GM23338 (cell line): ENCODE data around the gene CNOT8. TPM values are rescaled to one million over a fixed set of nuclear protein-coding genes. Genes with fewer than 3 reads are reported as not detected.

Source experiments
- ATAC-seq: fragments of 200-7000 bp; cut with Tn5 transposase; 3 replicates; pipeline ENCODE4 v1.9.1; 2020
- DNase-seq: peaks from one replicate; pipeline ENCODE4 v3.0.0-alpha.2; 2015; ENCODE audit warnings: low spot score
- H2AFZ ChIP-seq: fragments of 200-600 bp; sonication (generic); 2 replicates; pipeline ENCODE4 v1.8.0; 2016; ENCODE audit warnings: antibody characterized with exemption, mild to moderate bottlenecking, moderate library complexity
- H3F3A ChIP-seq: fragments of 200-600 bp; sonication (generic); replicated peaks from 2 replicates; pipeline ENCODE4 v1.8.0; 2017; ENCODE audit warnings: antibody characterized with exemption, mixed run types, low read depth
- H3K27ac ChIP-seq: fragments of 200-600 bp; sonication (generic); 2 replicates; pipeline ENCODE4 v1.6.1; 2016; ENCODE audit warnings: low read depth
- H3K27me3 ChIP-seq: fragments of 200-600 bp; sonication (generic); 2 replicates; pipeline ENCODE4 v1.8.0; 2016; ENCODE audit warnings: mild to moderate bottlenecking, mixed run types, moderate library complexity; ENCODE audit not compliant: insufficient read depth
- H3K36me3 ChIP-seq: fragments of 200-600 bp; sonication (generic); 2 replicates; pipeline ENCODE4 v1.8.0; 2016; ENCODE audit warnings: mild to moderate bottlenecking; ENCODE audit not compliant: insufficient read depth
- H3K4me1 ChIP-seq: fragments of 200-600 bp; sonication (generic); 2 replicates; pipeline ENCODE4 v1.8.0; 2016; ENCODE audit warnings: mild to moderate bottlenecking, moderate library complexity; ENCODE audit not compliant: insufficient read depth
- H3K4me2 ChIP-seq: fragments of 200-600 bp; sonication (generic); 2 replicates; pipeline ENCODE4 v1.7.1; 2017; ENCODE audit warnings: mixed run types
- H3K4me3 ChIP-seq: fragments of 200-600 bp; sonication (generic); 2 replicates; pipeline ENCODE4 v1.6.1; 2016; ENCODE audit warnings: mixed run types
- H3K79me2 ChIP-seq: fragments of 200-600 bp; sonication (generic); replicated peaks from 2 replicates; pipeline ENCODE4 v1.8.0; 2017; ENCODE audit warnings: mild to moderate bottlenecking; ENCODE audit not compliant: insufficient read depth
- H3K9me2 ChIP-seq: fragments of 200-600 bp; sonication (generic); 2 replicates; pipeline ENCODE4 v1.8.0; 2017; ENCODE audit not compliant: insufficient read depth
- H4K20me1 ChIP-seq: fragments of 200-600 bp; sonication (generic); replicated peaks from 2 replicates; pipeline ENCODE4 v1.8.0; 2017; ENCODE audit warnings: mild to moderate bottlenecking; ENCODE audit not compliant: insufficient read depth
- H3K27ac Mint-ChIP-seq: 2 replicates; pipeline ENCODE4 v1.8.0; 2020; ENCODE audit warnings: inconsistent platforms, mild to moderate bottlenecking, moderate library complexity, mixed read lengths
- H3K27me3 Mint-ChIP-seq: 3 replicates; pipeline ENCODE4 v1.8.0; 2022; ENCODE audit warnings: low read depth, mild to moderate bottlenecking, moderate library complexity, mixed read lengths, inconsistent platforms; ENCODE audit not compliant: insufficient read depth, poor library complexity
- H3K36me3 Mint-ChIP-seq: 3 replicates; pipeline ENCODE4 v1.8.0; 2021; ENCODE audit warnings: low read depth, mild to moderate bottlenecking, inconsistent platforms, moderate library complexity, mixed read lengths
- H3K4me1 Mint-ChIP-seq: 3 replicates; pipeline ENCODE4 v1.8.0; 2020; ENCODE audit warnings: mild to moderate bottlenecking, inconsistent platforms, mixed read lengths
- H3K4me3 Mint-ChIP-seq: 3 replicates; pipeline ENCODE4 v1.8.0; 2021; ENCODE audit warnings: moderate library complexity, mild to moderate bottlenecking, inconsistent platforms, mixed read lengths
- H3K9me3 Mint-ChIP-seq: 3 replicates; pipeline ENCODE4 v1.8.0; 2020; ENCODE audit warnings: moderate library complexity, mild to moderate bottlenecking, inconsistent platforms, mixed read lengths
- CTCF ChIP-seq, 2 experiments: fragments of 200-600 bp in 1 of 2; sonication (generic) in 1 of 2; conservative IDR thresholded peaks; 2 replicates each; pipeline versions ENCODE4 v1.5.1 to v1.6.1; 2016 to 2017; ENCODE audit warnings: antibody characterized with exemption in 2 of 2, low read depth in 2 of 2, mild to moderate bottlenecking in 2 of 2, moderate library complexity in 1 of 2
- ETS1 ChIP-seq: IDR thresholded peaks from 2 replicates; pipeline ENCODE4 v1.6.1; 2016; ENCODE audit warnings: antibody characterized with exemption
- EZH2 ChIP-seq: fragments of 200-600 bp; sonication (generic); IDR thresholded peaks from one replicate; pipeline ENCODE4 v1.8.0; 2017; ENCODE audit warnings: antibody characterized with exemption, mild to moderate bottlenecking, low read depth; ENCODE audit not compliant: unreplicated experiment
- EZH2phosphoT487 ChIP-seq: fragments of 200-600 bp; sonication (generic); IDR thresholded peaks from one replicate; pipeline ENCODE4 v1.8.1; 2018; ENCODE audit warnings: antibody characterized with exemption; ENCODE audit not compliant: unreplicated experiment
- NANOG ChIP-seq: IDR thresholded peaks from 2 replicates; pipeline ENCODE4 v1.6.1; 2016; ENCODE audit warnings: antibody characterized with exemption, borderline replicate concordance
- REST ChIP-seq: IDR thresholded peaks from one replicate; pipeline ENCODE4 v1.6.1; 2018; ENCODE audit warnings: antibody characterized with exemption; ENCODE audit not compliant: unreplicated experiment
- STAT1 ChIP-seq: IDR thresholded peaks from one replicate; pipeline ENCODE4 v1.6.1; 2016; ENCODE audit warnings: antibody characterized with exemption; ENCODE audit not compliant: unreplicated experiment
- ZNF114 ChIP-seq: fragments of 250-450 bp; sonication (Bioruptor Pico); IDR thresholded peaks from 2 replicates; pipeline ENCODE4 v1.5.0; 2020; ENCODE audit warnings: mild to moderate bottlenecking, moderate library complexity
- ZNF331 ChIP-seq: fragments of 250-450 bp; sonication (Bioruptor Pico); IDR thresholded peaks from 2 replicates; pipeline ENCODE4 v1.5.0; 2020; ENCODE audit warnings: low read depth, mild to moderate bottlenecking, moderate library complexity
- polyA plus RNA-seq: library from polyadenylated mRNA; unstranded; fragments of >200 nt; fragmentation: Nextera tagmentation; extraction: Ambion mirVana; gene quantifications from 2 replicates; pipeline ENCODE4 v1.2.1, GENCODE V29; 2016
- total RNA-seq: library from RNA; depleted of rRNA; stranded (reverse); fragments of >200 nt; shearing (Covaris generic); gene quantifications from 2 replicates; pipeline ENCODE4 v1.2.3, GENCODE V29; 2014

CNOT8 gene
- total and polyA plus RNA-seq, 2 experiments from 2014 or later = 31.2 to 77.7 TPM

- Histone ChIP-seq H3K9me2 (no peaks in the 10 kb centered on the region), H3F3A (peaks cover 26% of the 10 kb centered on the region), H3K27me3 (no peaks in the 10 kb centered on the region), H3K27ac (no peak overlapping the region), H2AFZ (no peak overlapping the region), H4K20me1 (peaks cover 46% of the 10 kb centered on the region), H3K4me1 (no peaks in the 10 kb centered on the region), H3K4me2 (no peak overlapping the region), H3K36me3 (peaks cover 66% of the 10 kb centered on the region), H3K79me2 (peaks cover 17% of the 10 kb centered on the region; the same call in 1 of the 2 replicates), H3K4me3 (no peak overlapping the region)
- peaks cover 26% of the 10 kb centered on the region for H3K4me1 Mint-ChIP-seq
- H3K9me3 Mint-ChIP-seq = no peaks in the 10 kb centered on the region; the same call in 2 of the 3 replicates
- no peak for DNase-seq
- no peak for TF ChIP-seq STAT1
- no peak for TF ChIP-seq EZH2phosphoT487
- TF ChIP-seq EZH2 = no peak
- no peak overlapping the region for H3K4me3 Mint-ChIP-seq
- ATAC-seq = no peak
- no peak overlapping the region for H3K27ac Mint-ChIP-seq
- peaks cover 97% of the 10 kb centered on the region for H3K36me3 Mint-ChIP-seq
- H3K27me3 Mint-ChIP-seq = peaks cover 35% of the 10 kb centered on the region
These were observed 42.7 kb upstream of the CNOT8 start for GRCh38 chr5:154815684-154816247.

- no peak for ATAC-seq
- Histone ChIP-seq H4K20me1 (peaks cover 37% of the 10 kb centered on the region), H3K4me2 (no peak overlapping the region), H3K27ac (no peak overlapping the region), H3K36me3 (peaks cover 56% of the 10 kb centered on the region), H3K4me1 (no peaks in the 10 kb centered on the region), H3F3A (peaks cover 19% of the 10 kb centered on the region), H3K9me2 (no peaks in the 10 kb centered on the region), H3K27me3 (no peaks in the 10 kb centered on the region), H3K4me3 (no peak overlapping the region), H2AFZ (no peak overlapping the region), H3K79me2 (peaks cover 17% of the 10 kb centered on the region; the same call in 1 of the 2 replicates)
- Mint-ChIP-seq H3K27me3 (peaks cover 40% of the 10 kb centered on the region), H3K27ac (no peak overlapping the region), H3K4me3 (no peak overlapping the region), H3K4me1 (peaks cover 26% of the 10 kb centered on the region), H3K36me3 (peaks cover 92% of the 10 kb centered on the region), H3K9me3 (no peaks in the 10 kb centered on the region; the same call in 2 of the 3 replicates)
- DNase-seq = no peak
- TF ChIP-seq ETS1 = no peak
- no peak for TF ChIP-seq ZNF114 (CRISPR knock-in tag)
- no peak for TF ChIP-seq REST
- no peak for TF ChIP-seq ZNF331 (CRISPR knock-in tag)
- no peak for TF ChIP-seq CTCF (conservative IDR thresholded peaks at IDR 0.05; ENCODE audit: low read depth in 2 of 2)
- TF ChIP-seq NANOG = no peak
- no peak for TF ChIP-seq EZH2phosphoT487
These were observed 41.4 kb upstream of the CNOT8 start for GRCh38 chr5:154816891-154817492.
